HEK293 (cell line): ENCODE measurements around the gene APOBEC3A.

Experiments
- CTCF ChIA-PET: fragments of 350-600 bp; formaldehyde crosslinking; extraction: SDS; loops from one replicate; lab custom pipeline; 2021; ENCODE audit warnings: antibody characterized with exemption; lab: Yijun Ruan, JAX
- POLR2A ChIA-PET: fragments of 300-600 bp; formaldehyde crosslinking; extraction: SDS; loops from one replicate; lab custom pipeline; 2020; ENCODE audit warnings: antibody characterized with exemption, inconsistent platforms; lab: Yijun Ruan, JAX
- H3K27ac ChIP-seq: fragments of 200-500 bp; sonication (Bioruptor generic); 2 replicates; pipeline ENCODE4 v1.5.1; 2014; ENCODE audit warnings: low read depth, low read length, control low read depth, inconsistent platforms; ENCODE audit errors: extremely low read depth
- H3K36me3 ChIP-seq, 2 experiments: fragments of 200-500 bp in 1 of 2; sonication (Bioruptor generic) in 1 of 2; 1 replicate in 1 of 2; 2 replicates in 1 of 2; pipeline ENCODE4 v1.5.1; 2014 to 2017; ENCODE audit warnings: inconsistent platforms in 2 of 2, low read length in 2 of 2; ENCODE audit not compliant: control insufficient read depth in 2 of 2, insufficient read depth in 1 of 2
- H3K4me1 ChIP-seq: fragments of 200-500 bp; sonication (Bioruptor generic); 2 replicates; pipeline ENCODE4 v1.5.1; 2014; ENCODE audit warnings: mild to moderate bottlenecking, low read length, inconsistent platforms; ENCODE audit not compliant: control insufficient read depth, insufficient read depth
- H3K4me3 ChIP-seq: 2 replicates; pipeline ENCODE4 v1.5.1; 2011; ENCODE audit warnings: low read depth, mild to moderate bottlenecking, control low read depth, low read length, moderate library complexity
- H3K9me3 ChIP-seq: fragments of 200-500 bp; sonication (Bioruptor generic); 2 replicates; pipeline ENCODE4 v1.5.1; 2014; ENCODE audit warnings: low read depth, low read length, inconsistent platforms; ENCODE audit not compliant: control insufficient read depth, insufficient read depth
- ATF2 ChIP-seq: fragments of 450-650 bp; formaldehyde crosslinking; IDR thresholded peaks from 2 replicates; pipeline ENCODE4 v1.5.1; 2016; ENCODE audit warnings: missing biosample characterization, missing genetic modification characterization, low read depth
- BCL11B ChIP-seq: fragments of 450-650 bp; formaldehyde crosslinking; IDR thresholded peaks from 2 replicates; pipeline ENCODE4 v1.5.1; 2016; ENCODE audit warnings: low read depth, missing biosample characterization, missing genetic modification characterization
- BCL6B ChIP-seq: fragments of 450-650 bp; formaldehyde crosslinking; IDR thresholded peaks from 2 replicates; pipeline ENCODE4 v1.5.1; 2017; ENCODE audit warnings: missing biosample characterization, missing genetic modification characterization
- KLF17 ChIP-seq: fragments of 450-650 bp; formaldehyde crosslinking; IDR thresholded peaks from 2 replicates; pipeline ENCODE4 v1.5.1; 2016; ENCODE audit warnings: missing biosample characterization, missing genetic modification characterization
- PBX3 ChIP-seq: sonication (generic); formaldehyde crosslinking; IDR thresholded peaks from 2 replicates; pipeline ENCODE4 v1.8.1; 2022; ENCODE audit warnings: mild to moderate bottlenecking, moderate library complexity, missing genetic modification reagents
- REPIN1 ChIP-seq: fragments of 450-650 bp; formaldehyde crosslinking; IDR thresholded peaks from 2 replicates; pipeline ENCODE4 v1.5.1; 2017; ENCODE audit warnings: missing biosample characterization, missing genetic modification characterization, low read depth
- TSHZ1 ChIP-seq: fragments of 450-650 bp; formaldehyde crosslinking; IDR thresholded peaks from 2 replicates; pipeline ENCODE4 v1.5.1; 2016; ENCODE audit warnings: missing biosample characterization, missing genetic modification characterization, borderline replicate concordance
- YY2 ChIP-seq: fragments of 450-650 bp; formaldehyde crosslinking; IDR thresholded peaks from 2 replicates; pipeline ENCODE4 v1.5.1; 2016; ENCODE audit warnings: missing biosample characterization, missing genetic modification characterization
- ZFHX2 ChIP-seq: fragments of 450-650 bp; formaldehyde crosslinking; conservative IDR thresholded peaks from 2 replicates; pipeline ENCODE4 v1.5.1; 2016; ENCODE audit warnings: missing biosample characterization, missing genetic modification characterization
- ZNF132 ChIP-seq: fragments of 450-650 bp; formaldehyde crosslinking; IDR thresholded peaks from 2 replicates; pipeline ENCODE4 v1.5.1; 2017; ENCODE audit warnings: missing biosample characterization, missing genetic modification characterization, borderline replicate concordance
- ZNF140 ChIP-seq: fragments of 450-650 bp; formaldehyde crosslinking; IDR thresholded peaks from 2 replicates; pipeline ENCODE4 v1.5.1; 2016; ENCODE audit warnings: missing biosample characterization, missing genetic modification characterization
- ZNF184 ChIP-seq: fragments of 450-650 bp; IDR thresholded peaks from 2 replicates; pipeline ENCODE4 v1.5.1; 2018; ENCODE audit warnings: missing biosample characterization, mild to moderate bottlenecking, missing genetic modification characterization
- ZNF426 ChIP-seq: fragments of 450-650 bp; formaldehyde crosslinking; IDR thresholded peaks from 2 replicates; pipeline ENCODE4 v1.5.1; 2017; ENCODE audit warnings: missing biosample characterization, missing genetic modification characterization, mild to moderate bottlenecking, inconsistent platforms, moderate library complexity
- ZNF510 ChIP-seq: fragments of 450-650 bp; formaldehyde crosslinking; IDR thresholded peaks from 2 replicates; pipeline ENCODE4 v1.5.1; 2018; ENCODE audit warnings: mild to moderate bottlenecking, missing genetic modification characterization, missing biosample characterization; ENCODE audit not compliant: insufficient replicate concordance
- ZNF530 ChIP-seq: fragments of 450-650 bp; formaldehyde crosslinking; IDR thresholded peaks from 2 replicates; pipeline ENCODE4 v1.5.1; 2016; ENCODE audit warnings: low read depth, missing biosample characterization, missing genetic modification characterization
- ZNF660 ChIP-seq: fragments of 450-650 bp; IDR thresholded peaks from 2 replicates; pipeline ENCODE4 v1.5.1; 2018; ENCODE audit warnings: missing biosample characterization, mild to moderate bottlenecking, missing genetic modification characterization
- ZNF76 ChIP-seq: fragments of 450-650 bp; formaldehyde crosslinking; IDR thresholded peaks from 2 replicates; pipeline ENCODE4; 2016; ENCODE audit warnings: low read depth, missing biosample characterization, missing genetic modification characterization, borderline replicate concordance
- ZNF837 ChIP-seq: fragments of 450-650 bp; formaldehyde crosslinking; IDR thresholded peaks from 2 replicates; pipeline ENCODE4 v1.5.1; 2016; ENCODE audit warnings: missing biosample characterization, missing genetic modification characterization
- ZXDB ChIP-seq: fragments of 450-650 bp; formaldehyde crosslinking; IDR thresholded peaks from 2 replicates; pipeline ENCODE4 v1.5.1; 2016; ENCODE audit warnings: missing biosample characterization, missing genetic modification characterization

APOBEC3A gene

GRCh38 chr22:38941488-38941987 is 15.9 kb upstream of the APOBEC3A start (continued):
- no peak for TF ChIP-seq KLF17 (tag by site-specific recombination)
- no peak for TF ChIP-seq ZNF140 (tag by site-specific recombination)

GRCh38 chr22:38942702-38943101 is 14.7 kb upstream of the APOBEC3A start:
- CTCF ChIA-PET: interaction anchor here (0.6 to 1.2 kb wide), 8 partner anchors 15 to 163 kb away, joined by 3 to 7 read pairs (median 4); no protein-coding TSS in a partner anchor
- H3K36me3 ChIP-seq: no peaks in the 10 kb centered on the region
- no peaks in the 10 kb centered on the region for H3K9me3 ChIP-seq
- H3K4me3 ChIP-seq: no peak overlapping the region
- TF ChIP-seq ZFHX2 (tag by site-specific recombination) (no peak), REPIN1 (tag by site-specific recombination) (no peak), ZNF426 (tag by site-specific recombination) (no peak), ZNF132 (no peak), ZNF184 (tag by site-specific recombination) (no peak), BCL6B (tag by site-specific recombination) (no peak), ZNF510 (tag by site-specific recombination) (no peak), PBX3 (CRISPR knock-in tag) (no peak), ZXDB (tag by site-specific recombination) (no peak), TSHZ1 (tag by site-specific recombination) (no peak), ZNF530 (no peak), ZNF660 (no peak), YY2 (tag by site-specific recombination) (no peak), ZNF837 (tag by site-specific recombination) (no peak), BCL11B (no peak), ATF2 (tag by site-specific recombination) (no peak), ZNF76 (no peak)
- POLR2A ChIA-PET: no interaction called here
- no peak overlapping the region for H3K27ac ChIP-seq
- no peaks in the 10 kb centered on the region for H3K4me1 ChIP-seq
